ENCODE results near the gene ELK3.
A peak's percentile ranks its signal among the peaks of the same experiment; 100 is the strongest.

Gene ELK3

GRCh38 chr12:96247563-96247962 is 53.4 kb downstream of the ELK3 start:
- H3K9ac ChIP-seq (ENCODE audit: low read depth, low read length) = no peak overlapping the region
- H3K27me3 ChIP-seq (ENCODE audit: insufficient read depth, low read length) = no peaks in the 10 kb centered on the region
- H3K4me3 ChIP-seq (ENCODE audit: low read length) = no peak overlapping the region
- peaks cover 40% of the 10 kb centered on the region for H3K36me3 ChIP-seq (ENCODE audit: insufficient read depth, low read length)
- no peaks in the 10 kb centered on the region for H3K9me3 ChIP-seq (ENCODE audit: insufficient read depth, low read depth, low read length)
- no peaks in the 10 kb centered on the region for H3K4me1 ChIP-seq (ENCODE audit: insufficient read depth, low read length)
- WGBS = 94% methylated on average over 13 of the region's 13 CpGs
- no peak overlapping the region for H3K27ac ChIP-seq (ENCODE audit: low read depth, low read length)

GRCh38 chr12:96248136-96248931 is 54.2 kb downstream of the ELK3 start:
- H3K27me3 ChIP-seq (ENCODE audit: insufficient read depth, low read length) = no peaks in the 10 kb centered on the region
- no peak overlapping the region for H3K9ac ChIP-seq (ENCODE audit: low read depth, low read length)
- no peaks in the 10 kb centered on the region for H3K9me3 ChIP-seq (ENCODE audit: insufficient read depth, low read depth, low read length)
- H3K36me3 ChIP-seq (ENCODE audit: insufficient read depth, low read length) = peaks cover 40% of the 10 kb centered on the region
- WGBS = 94% methylated on average over 17 of the region's 17 CpGs
- H3K4me1 ChIP-seq (ENCODE audit: insufficient read depth, low read length) = no peaks in the 10 kb centered on the region
- H3K4me3 ChIP-seq (ENCODE audit: low read length) = no peak overlapping the region
- H3K27ac ChIP-seq (ENCODE audit: low read depth, low read length) = no peak overlapping the region

- 96% methylated on average over 16 of the region's 16 CpGs for WGBS
- Histone ChIP-seq H3K27me3 (ENCODE audit: insufficient read depth, low read length) (no peaks in the 10 kb centered on the region), H3K27ac (ENCODE audit: low read depth, low read length) (no peak overlapping the region), H3K9me3 (ENCODE audit: insufficient read depth, low read depth, low read length) (no peaks in the 10 kb centered on the region), H3K4me1 (ENCODE audit: insufficient read depth, low read length) (no peaks in the 10 kb centered on the region), H3K9ac (ENCODE audit: low read depth, low read length) (no peak overlapping the region), H3K4me3 (ENCODE audit: low read length) (no peak overlapping the region), H3K36me3 (ENCODE audit: insufficient read depth, low read length) (peaks cover 40% of the 10 kb centered on the region)
These were observed 55.3 kb downstream of the ELK3 start for GRCh38 chr12:96249196-96250118.

- H3K4me1 ChIP-seq (ENCODE audit: insufficient read depth, low read length) = no peaks in the 10 kb centered on the region
- H3K9ac ChIP-seq (ENCODE audit: low read depth, low read length) = no peak overlapping the region
- H3K27me3 ChIP-seq (ENCODE audit: insufficient read depth, low read length) = no peaks in the 10 kb centered on the region
- WGBS = 93% methylated on average over 6 of the region's 7 CpGs
- no peaks in the 10 kb centered on the region for H3K9me3 ChIP-seq (ENCODE audit: insufficient read depth, low read depth, low read length)
- H3K4me3 ChIP-seq (ENCODE audit: low read length) = no peak overlapping the region
- H3K36me3 ChIP-seq (ENCODE audit: insufficient read depth, low read length) = peaks cover 40% of the 10 kb centered on the region
- no peak overlapping the region for H3K27ac ChIP-seq (ENCODE audit: low read depth, low read length)
These were observed 56.0 kb downstream of the ELK3 start for GRCh38 chr12:96250119-96250685.

GRCh38 chr12:96255077-96255476 is 60.9 kb downstream of the ELK3 start:
- WGBS = 91% methylated on average over 8 of the region's 8 CpGs

GRCh38 chr12:96256672-96257361 is 62.6 kb downstream of the ELK3 start:
- 86% methylated on average over 7 of the region's 7 CpGs for WGBS
- no peaks in the 10 kb centered on the region for H3K27me3 ChIP-seq (ENCODE audit: insufficient read depth, low read length)
- no peak overlapping the region for H3K4me3 ChIP-seq (ENCODE audit: low read length)
- H3K4me1 ChIP-seq (ENCODE audit: insufficient read depth, low read length) = peaks cover 12% of the 10 kb centered on the region
- H3K36me3 ChIP-seq (ENCODE audit: insufficient read depth, low read length) = peaks cover 28% of the 10 kb centered on the region; the same call in 1 of the 2 replicates
- H3K27ac ChIP-seq (ENCODE audit: low read depth, low read length) = no peak overlapping the region
- no peak overlapping the region for H3K9ac ChIP-seq (ENCODE audit: low read depth, low read length)
- H3K9me3 ChIP-seq (ENCODE audit: insufficient read depth, low read depth, low read length) = no peaks in the 10 kb centered on the region

More at GRCh38 chr12:96255077-96255476, 60.9 kb downstream of the ELK3 start:
- no peak overlapping the region for H3K9ac ChIP-seq (ENCODE audit: low read depth, low read length)
- H3K27ac ChIP-seq (ENCODE audit: low read depth, low read length) = no peak overlapping the region
- peaks cover 25% of the 10 kb centered on the region; the same call in 1 of the 2 replicates for H3K36me3 ChIP-seq (ENCODE audit: insufficient read depth, low read length)
- no peak overlapping the region for H3K4me3 ChIP-seq (ENCODE audit: low read length)
- peaks cover 12% of the 10 kb centered on the region for H3K4me1 ChIP-seq (ENCODE audit: insufficient read depth, low read length)
- no peaks in the 10 kb centered on the region for H3K9me3 ChIP-seq (ENCODE audit: insufficient read depth, low read depth, low read length)
- H3K27me3 ChIP-seq (ENCODE audit: insufficient read depth, low read length) = no peaks in the 10 kb centered on the region

- H3K36me3 ChIP-seq (ENCODE audit: insufficient read depth, low read length) = peaks cover 29% of the 10 kb centered on the region; the same call in 1 of the 2 replicates
- no peak overlapping the region for H3K9ac ChIP-seq (ENCODE audit: low read depth, low read length)
- H3K9me3 ChIP-seq (ENCODE audit: insufficient read depth, low read depth, low read length) = no peaks in the 10 kb centered on the region
- peaks cover 12% of the 10 kb centered on the region for H3K4me1 ChIP-seq (ENCODE audit: insufficient read depth, low read length)
- no CpG with 5 or more reads among the region's 2 CpGs for WGBS
- no peak overlapping the region for H3K4me3 ChIP-seq (ENCODE audit: low read length)
- H3K27me3 ChIP-seq (ENCODE audit: insufficient read depth, low read length) = no peaks in the 10 kb centered on the region
- no peak overlapping the region; the same call in 1 of the 2 replicates for H3K27ac ChIP-seq (ENCODE audit: low read depth, low read length)
These were observed 63.5 kb downstream of the ELK3 start for GRCh38 chr12:96257550-96258103.

- 48% methylated on average over 8 of the region's 8 CpGs for WGBS
- H3K27me3 ChIP-seq (ENCODE audit: insufficient read depth, low read length) = no peaks in the 10 kb centered on the region
- H3K27ac ChIP-seq (ENCODE audit: low read depth, low read length) = peak overlapping the region; percentile 27; the same call in 1 of the 2 replicates
- no peak overlapping the region for H3K9ac ChIP-seq (ENCODE audit: low read depth, low read length)
- no peaks in the 10 kb centered on the region for H3K9me3 ChIP-seq (ENCODE audit: insufficient read depth, low read depth, low read length)
- no peak overlapping the region for H3K4me3 ChIP-seq (ENCODE audit: low read length)
- peaks cover 12% of the 10 kb centered on the region for H3K4me1 ChIP-seq (ENCODE audit: insufficient read depth, low read length)
- H3K36me3 ChIP-seq (ENCODE audit: insufficient read depth, low read length) = peaks cover 35% of the 10 kb centered on the region
These were observed 64.2 kb downstream of the ELK3 start for GRCh38 chr12:96258104-96258961.

GRCh38 chr12:96260231-96260630 is 66.1 kb downstream of the ELK3 start:
- H3K4me1 ChIP-seq (ENCODE audit: insufficient read depth, low read length) = peaks cover 12% of the 10 kb centered on the region
- no peak overlapping the region for H3K9ac ChIP-seq (ENCODE audit: low read depth, low read length)
- H3K4me3 ChIP-seq (ENCODE audit: low read length) = no peak overlapping the region
- WGBS = 100% methylated on average over 2 of the region's 2 CpGs
- H3K36me3 ChIP-seq (ENCODE audit: insufficient read depth, low read length) = peaks cover 47% of the 10 kb centered on the region
- H3K9me3 ChIP-seq (ENCODE audit: insufficient read depth, low read depth, low read length) = no peaks in the 10 kb centered on the region
- H3K27ac ChIP-seq (ENCODE audit: low read depth, low read length) = no peak overlapping the region
- no peaks in the 10 kb centered on the region for H3K27me3 ChIP-seq (ENCODE audit: insufficient read depth, low read length)

- Histone ChIP-seq H3K4me1 (ENCODE audit: insufficient read depth, low read length) (peaks cover 12% of the 10 kb centered on the region), H3K4me3 (ENCODE audit: low read length) (no peak overlapping the region), H3K36me3 (ENCODE audit: insufficient read depth, low read length) (peaks cover 48% of the 10 kb centered on the region), H3K27ac (ENCODE audit: low read depth, low read length) (no peak overlapping the region), H3K9me3 (ENCODE audit: insufficient read depth, low read depth, low read length) (no peaks in the 10 kb centered on the region), H3K27me3 (ENCODE audit: insufficient read depth, low read length) (no peaks in the 10 kb centered on the region), H3K9ac (ENCODE audit: low read depth, low read length) (no peak overlapping the region)
- 92% methylated on average over 3 of the region's 3 CpGs for WGBS
These were observed 66.5 kb downstream of the ELK3 start for GRCh38 chr12:96260644-96261043.
